GM18909 (cell line): ENCODE measurements around the gene CHRD.
"Not testable (repeated sequence)": the region's sequence is repeated elsewhere in the genome, so short reads cannot be mapped to it uniquely, and the experiment has no call there.

ENCODE experiments used
- ATAC-seq: cut with Tn5 transposase; IDR thresholded peaks from one replicate; pipeline ENCODE4 v1.9.1; 2021; ENCODE audit warnings: mild to moderate bottlenecking; ENCODE audit not compliant: unreplicated experiment, poor library complexity

CHRD gene

DNA sequence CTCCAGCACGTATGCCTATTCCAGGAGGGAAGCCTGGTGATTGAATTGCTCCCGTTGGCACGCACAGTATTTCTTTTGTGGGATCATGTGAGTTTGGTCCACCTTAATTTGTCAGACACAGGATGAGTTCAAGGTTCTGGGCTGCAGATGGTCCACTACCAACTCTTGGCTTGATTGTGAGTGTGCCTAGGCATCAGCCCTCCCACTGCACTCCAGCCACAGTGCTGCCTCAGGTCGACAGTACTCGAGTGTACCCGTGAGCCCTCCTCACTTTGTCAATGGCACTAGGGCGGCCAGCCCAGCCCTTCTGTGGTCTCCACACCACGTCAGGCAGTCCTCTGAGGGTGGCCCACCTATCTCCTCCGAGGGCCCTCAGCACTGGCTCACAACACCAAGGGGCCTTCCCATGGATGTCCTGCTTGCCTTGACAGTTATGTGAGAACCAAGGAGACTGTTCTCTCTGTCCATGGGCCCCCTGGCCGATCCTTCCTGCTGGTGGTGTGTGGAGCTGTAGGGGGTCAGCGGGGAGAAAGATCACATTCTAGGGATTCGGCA is 30.2 kb downstream of the CHRD start:
- no peak for ATAC-seq

DNA sequence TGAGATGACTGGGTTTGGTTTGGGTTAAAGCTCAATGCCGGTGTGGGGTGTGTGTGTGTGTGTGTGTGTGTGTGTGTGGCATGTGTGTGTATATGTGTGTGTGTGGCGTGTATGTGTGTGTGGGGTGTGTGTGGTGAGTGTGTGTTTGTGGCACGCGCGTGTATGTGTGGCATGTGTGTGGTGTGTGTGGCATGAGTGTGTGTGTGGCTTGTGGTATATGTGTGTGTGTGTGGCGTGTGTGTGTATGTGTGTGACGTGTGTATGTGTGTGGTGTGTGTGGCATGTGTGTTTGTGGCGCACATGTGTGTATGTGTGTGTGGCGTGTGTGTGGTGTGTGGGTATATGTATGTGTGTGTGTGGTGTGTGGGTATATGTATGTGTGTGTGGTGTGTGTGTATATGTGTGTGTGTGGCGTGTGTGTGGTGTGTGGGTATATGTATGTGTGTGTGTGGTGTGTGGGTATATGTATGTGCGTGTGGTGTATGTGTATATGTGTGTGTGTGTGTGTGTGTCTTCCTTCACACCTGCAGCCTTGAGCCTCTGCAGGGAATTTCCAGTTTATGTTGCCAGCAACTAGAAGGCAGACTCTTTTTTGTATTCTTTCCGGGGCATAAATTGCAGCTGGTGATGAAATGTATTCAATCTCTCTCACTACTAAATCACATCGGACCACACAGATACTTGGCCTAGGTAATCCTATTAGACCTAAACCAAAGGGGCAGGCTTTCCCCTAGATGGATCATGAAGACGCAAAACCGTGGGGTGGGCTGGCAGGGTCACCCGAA is 34.8 kb downstream of the CHRD start:
- ATAC-seq, result no peak

DNA sequence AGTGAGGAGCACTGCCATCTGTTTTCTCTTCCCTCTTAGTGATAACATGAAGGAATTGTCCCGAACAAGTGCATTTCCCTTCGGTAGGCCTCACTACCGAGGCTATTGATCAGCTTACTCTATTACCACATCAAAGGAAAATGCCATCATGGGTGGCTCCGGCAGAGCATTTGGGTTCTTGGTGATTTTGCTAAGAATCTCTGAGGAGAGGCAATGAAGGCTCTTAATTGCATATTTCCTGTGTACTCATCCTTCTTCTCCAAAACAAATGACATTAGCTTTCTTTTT is 35.3 kb downstream of the CHRD start:
- ATAC-seq, result no peak

DNA sequence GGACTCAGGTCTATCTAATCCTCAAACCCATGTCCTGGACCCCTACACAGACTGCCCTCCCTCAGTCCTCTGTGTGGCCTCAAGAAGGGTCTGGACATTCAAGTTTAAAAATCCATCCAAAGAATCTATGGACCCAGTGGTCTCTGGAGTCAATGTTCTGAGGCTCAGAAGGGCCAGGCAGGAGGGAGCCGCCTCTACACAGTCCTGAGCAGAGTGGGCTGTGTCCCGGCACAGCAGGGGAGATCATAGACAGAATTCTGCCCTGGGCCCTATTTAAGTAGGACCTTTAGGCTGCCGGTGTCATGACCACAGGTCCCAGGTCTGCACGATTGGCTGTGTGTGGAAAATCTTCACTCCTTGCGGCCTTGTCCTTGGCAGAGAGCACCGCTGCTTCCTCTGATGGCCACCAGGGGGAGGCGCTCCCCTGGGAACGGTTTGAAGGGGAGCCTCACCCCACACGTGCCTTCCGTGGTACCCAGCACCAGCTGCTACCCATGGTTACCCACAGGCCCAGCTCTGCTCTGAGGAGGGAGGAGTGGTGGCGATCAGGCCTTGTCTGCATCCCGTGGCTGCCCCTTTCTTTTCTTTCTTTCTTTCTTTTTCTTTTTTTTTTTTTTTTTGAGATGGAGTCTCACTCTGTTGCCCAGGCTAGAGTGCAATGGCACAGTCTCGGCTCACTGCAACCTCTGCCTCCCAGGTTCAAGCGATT is 37.9 kb downstream of the CHRD start:
- ATAC-seq, result peak; percentile 84

DNA sequence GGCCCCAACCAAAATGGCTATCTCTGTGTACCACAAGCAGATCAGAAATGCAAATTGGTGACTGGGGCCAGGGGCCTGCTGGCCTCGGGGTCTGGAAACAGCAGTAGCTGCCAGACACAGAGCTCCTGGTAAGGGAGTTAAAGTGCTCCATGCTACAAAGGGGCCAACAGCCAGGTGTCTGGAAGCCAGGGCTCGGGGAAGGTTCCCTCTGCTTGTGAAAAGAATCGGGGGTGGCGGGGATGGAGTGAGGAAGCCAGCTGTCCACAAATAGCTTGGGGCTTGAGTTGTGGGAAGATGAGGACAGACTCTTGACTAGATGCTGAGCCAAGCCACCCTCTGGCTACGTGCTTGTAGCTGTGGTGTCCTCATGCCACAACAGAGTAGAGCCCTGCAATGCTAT is 39.3 kb downstream of the CHRD start:
- ATAC-seq, result no peak

DNA sequence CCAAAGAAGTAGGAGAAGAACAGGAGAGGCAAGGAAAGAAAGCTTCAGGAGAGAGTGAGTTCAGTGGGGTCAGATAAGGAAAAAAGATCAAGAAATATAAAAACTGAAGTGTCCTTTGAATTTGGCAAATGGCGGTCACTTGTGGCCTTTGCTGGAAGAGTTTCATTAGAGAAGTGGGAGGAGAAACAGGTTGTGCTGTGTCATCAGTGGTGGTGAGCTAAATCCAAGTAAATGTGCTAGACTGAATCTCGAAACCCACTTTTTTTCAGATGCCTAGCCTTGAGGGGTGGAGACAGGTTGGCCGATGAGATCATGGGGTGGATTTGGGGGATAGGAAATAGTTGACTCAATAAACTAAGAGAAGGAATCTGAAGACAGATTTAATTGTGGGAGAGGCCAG is 43.7 kb downstream of the CHRD start:
- no peak for ATAC-seq

DNA sequence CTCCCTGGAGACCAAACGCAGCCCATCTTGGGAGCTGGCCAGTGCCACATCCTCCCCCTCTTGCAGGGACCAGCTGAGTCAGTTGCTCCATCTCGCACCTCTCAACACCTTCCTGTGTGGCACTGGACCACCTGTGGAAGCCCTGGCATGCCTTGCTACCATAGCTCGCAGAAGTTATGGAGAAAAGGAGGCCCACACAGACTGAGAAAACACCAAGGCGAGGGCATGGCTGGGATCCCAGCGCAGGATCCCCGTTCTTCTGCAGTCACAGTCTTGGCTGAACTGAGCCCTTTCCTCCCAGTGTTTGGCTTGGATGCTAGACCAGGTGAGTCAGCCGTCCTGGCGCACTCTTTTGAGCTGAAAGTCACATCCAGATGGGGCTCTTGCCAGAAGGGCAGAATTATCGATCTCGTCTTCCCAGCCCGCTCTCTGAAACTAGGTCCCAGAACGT is 46.9 kb downstream of the CHRD start:
- ATAC-seq, result no peak

DNA sequence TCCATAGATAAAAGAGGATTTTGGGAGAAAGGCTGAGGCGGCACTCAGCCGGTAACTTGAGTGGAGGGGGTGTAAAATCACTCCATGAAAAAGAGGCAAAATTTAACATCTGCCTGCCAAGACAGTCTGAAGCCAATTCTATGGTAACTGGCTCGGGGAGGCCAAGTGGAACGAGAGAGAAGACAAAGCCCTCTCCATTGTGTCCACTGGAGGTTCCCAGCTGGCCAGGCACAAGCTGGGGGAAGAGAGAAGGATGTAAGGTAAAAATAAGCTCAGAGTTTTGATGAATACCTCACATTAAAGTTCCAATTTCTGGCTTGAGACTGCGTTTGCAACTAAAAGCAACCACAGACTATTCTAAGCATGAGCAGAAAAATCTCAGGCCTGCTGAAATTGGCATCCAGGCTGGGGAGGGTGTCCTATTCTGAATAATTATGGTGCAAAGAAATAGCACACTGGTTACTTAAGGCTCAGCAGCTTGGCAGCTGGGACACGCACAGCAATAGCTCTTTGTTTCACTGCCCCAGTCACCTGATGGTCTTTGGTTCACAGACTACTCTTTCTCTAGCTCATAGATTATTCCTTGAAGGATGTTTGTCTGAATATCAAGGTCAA is 48.8 kb downstream of the CHRD start:
- ATAC-seq, result no peak

DNA sequence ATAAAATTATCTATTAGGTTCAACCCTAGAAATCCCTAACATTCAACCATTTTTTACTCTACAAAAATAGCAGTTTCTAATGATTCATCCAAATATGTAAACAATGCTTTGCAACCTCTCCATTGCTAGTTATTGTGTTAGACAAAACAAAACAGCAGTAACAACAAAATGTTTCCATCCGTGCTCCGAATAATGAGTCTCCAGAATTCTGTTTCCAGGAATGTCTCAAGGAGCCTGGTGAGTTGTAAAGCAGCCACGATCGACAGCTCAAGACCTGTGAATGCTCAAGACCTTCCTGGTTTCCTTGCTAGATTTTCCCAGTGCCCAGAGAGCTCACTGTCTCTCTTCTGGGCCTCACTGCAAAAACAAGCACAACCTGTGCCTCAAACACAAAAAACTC is 49.9 kb downstream of the CHRD start:
- ATAC-seq, result no peak

DNA sequence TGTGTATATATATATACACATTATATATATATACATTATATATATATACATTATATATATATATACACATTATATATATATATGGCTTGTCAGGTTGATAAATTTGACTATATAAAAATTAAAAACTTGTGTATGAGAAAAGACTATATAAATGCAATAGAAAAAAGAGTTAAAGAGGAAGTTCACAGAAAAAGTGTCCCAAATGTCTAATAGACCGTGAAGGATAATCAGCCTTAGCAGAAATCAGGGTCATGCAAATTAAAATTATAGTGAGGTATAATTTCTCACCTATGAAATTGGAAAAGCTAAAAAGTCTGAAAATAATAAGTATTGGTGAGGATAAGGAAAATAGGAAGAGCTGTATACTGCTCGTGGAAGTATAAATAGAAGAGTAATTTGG is 51.1 kb downstream of the CHRD start:
- no peak for ATAC-seq

DNA sequence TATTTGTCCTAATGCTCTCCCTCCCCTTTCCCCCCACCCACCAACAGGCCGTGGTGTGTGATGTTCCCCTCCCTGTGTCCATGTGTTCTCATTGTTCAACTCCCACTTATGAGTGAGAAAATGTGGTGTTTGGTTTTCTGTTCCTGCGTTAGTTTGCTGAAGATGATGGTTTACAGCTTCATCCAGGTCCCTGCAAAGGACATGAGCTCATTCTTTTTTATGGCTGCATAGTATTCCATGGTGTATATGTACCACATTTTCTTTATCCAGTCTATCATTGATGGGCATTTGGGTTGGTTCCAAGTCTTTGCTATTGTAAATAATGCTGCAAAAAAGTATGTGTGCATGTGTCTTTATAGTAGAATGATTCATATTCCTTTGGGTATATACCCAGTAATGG is 53.3 kb downstream of the CHRD start:
- ATAC-seq, result not testable (repeated sequence)

DNA sequence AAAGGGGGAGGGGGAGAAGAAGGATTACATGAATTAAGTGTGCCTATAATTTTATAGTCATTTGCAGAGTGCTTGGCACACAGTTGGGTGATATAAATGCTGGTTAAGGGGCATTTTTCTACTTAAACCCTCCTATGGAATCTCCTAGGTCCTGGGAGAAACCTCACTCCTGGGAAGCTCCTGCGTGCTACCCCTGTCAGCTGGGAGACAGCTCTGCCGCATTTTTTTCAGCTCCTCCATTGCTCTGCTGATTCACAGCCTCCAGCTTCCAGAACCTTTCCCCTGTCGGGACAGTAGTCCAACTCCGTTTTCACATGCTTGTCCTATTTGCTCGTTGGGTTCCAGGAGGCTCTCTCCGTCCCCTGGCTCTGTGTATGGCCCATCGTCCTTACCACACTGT is 59.2 kb downstream of the CHRD start:
- ATAC-seq, result no peak
